DND-41 (cell line): ENCODE data around the gene TSPEAR.

Experiments used
- CTCF ChIP-seq: IDR thresholded peaks from 2 replicates; pipeline ENCODE4 v1.5.1; 2012; ENCODE audit warnings: borderline replicate concordance, low read length, moderate library complexity, mild to moderate bottlenecking; ENCODE audit not compliant: poor library complexity, severe bottlenecking; ENCODE audit errors: extremely low read depth
- EZH2 ChIP-seq: IDR thresholded peaks from 3 replicates; pipeline ENCODE4 v1.6.1; 2012; ENCODE audit warnings: borderline replicate concordance, low read depth, mild to moderate bottlenecking, moderate library complexity, low read length, inconsistent platforms; ENCODE audit not compliant: severe bottlenecking

GRCh38 chr21:44548922-44549321 lies 162.4 kb downstream of the TSPEAR start:
- TF ChIP-seq CTCF, result no peak
- no peak for TF ChIP-seq EZH2
